Measurements from ENCODE around the gene UBE2R2.

DNA sequence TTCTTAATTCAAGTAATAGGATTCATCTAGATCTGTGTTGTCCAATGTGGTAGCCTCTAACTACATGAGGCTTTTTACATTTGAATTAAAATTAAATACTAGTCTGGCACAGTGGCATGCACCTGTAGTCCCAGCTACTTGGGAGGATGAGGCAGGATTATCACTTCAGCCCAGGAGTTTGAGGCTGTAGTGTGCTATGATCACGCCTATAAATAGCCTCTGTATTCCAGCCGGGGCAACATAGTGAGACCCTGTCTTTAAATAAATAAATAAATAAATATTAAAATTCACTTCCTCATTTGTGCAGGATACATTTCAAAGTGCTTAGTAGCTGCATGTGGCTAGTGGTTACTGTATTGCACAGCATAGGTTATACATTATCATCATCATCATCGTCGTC is 91.8 kb downstream of the UBE2R2 start:
- TF ChIP-seq, protein P1, sequence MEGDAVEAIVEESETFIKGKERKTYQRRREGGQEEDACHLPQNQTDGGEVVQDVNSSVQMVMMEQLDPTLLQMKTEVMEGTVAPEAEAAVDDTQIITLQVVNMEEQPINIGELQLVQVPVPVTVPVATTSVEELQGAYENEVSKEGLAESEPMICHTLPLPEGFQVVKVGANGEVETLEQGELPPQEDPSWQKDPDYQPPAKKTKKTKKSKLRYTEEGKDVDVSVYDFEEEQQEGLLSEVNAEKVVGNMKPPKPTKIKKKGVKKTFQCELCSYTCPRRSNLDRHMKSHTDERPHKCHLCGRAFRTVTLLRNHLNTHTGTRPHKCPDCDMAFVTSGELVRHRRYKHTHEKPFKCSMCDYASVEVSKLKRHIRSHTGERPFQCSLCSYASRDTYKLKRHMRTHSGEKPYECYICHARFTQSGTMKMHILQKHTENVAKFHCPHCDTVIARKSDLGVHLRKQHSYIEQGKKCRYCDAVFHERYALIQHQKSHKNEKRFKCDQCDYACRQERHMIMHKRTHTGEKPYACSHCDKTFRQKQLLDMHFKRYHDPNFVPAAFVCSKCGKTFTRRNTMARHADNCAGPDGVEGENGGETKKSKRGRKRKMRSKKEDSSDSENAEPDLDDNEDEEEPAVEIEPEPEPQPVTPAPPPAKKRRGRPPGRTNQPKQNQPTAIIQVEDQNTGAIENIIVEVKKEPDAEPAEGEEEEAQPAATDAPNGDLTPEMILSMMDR (conservative IDR thresholded peaks at IDR 0.05): no peak
- TF ChIP-seq ZFX (IDR thresholded peaks at IDR 0.05): no peak

Data from C4-2B (cell line).